ENCODE measurements around the gene RPL19. TPM values are rescaled to one million over a fixed set of nuclear protein-coding genes. Genes with fewer than 3 reads are reported as not detected.

RPL19 gene
- total and polyA plus RNA-seq, 2 experiments from 2014 or later, result 1,594 to 2,627 TPM

DNA sequence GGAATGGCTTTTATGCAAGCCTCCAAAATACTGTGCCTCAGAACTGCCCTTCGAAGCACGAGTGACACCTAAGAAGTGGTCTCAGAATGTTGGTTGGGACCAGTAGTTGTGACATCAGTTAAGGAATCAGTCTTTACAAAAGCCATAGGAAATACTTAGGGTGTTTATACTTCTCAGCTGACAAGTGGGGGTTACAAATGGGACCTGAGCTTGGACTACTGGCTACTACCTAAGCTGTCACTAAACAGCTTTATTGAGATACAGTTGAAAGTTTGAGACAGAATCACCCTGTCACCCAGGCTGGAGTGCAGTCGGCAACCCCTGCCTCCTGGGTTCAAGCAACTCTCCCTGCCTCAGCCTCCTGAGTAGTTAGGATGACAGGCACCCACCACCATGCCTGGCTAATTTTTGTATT lies 5.0 kb downstream of the RPL19 start (continued):
- TF ChIP-seq, protein P1, sequence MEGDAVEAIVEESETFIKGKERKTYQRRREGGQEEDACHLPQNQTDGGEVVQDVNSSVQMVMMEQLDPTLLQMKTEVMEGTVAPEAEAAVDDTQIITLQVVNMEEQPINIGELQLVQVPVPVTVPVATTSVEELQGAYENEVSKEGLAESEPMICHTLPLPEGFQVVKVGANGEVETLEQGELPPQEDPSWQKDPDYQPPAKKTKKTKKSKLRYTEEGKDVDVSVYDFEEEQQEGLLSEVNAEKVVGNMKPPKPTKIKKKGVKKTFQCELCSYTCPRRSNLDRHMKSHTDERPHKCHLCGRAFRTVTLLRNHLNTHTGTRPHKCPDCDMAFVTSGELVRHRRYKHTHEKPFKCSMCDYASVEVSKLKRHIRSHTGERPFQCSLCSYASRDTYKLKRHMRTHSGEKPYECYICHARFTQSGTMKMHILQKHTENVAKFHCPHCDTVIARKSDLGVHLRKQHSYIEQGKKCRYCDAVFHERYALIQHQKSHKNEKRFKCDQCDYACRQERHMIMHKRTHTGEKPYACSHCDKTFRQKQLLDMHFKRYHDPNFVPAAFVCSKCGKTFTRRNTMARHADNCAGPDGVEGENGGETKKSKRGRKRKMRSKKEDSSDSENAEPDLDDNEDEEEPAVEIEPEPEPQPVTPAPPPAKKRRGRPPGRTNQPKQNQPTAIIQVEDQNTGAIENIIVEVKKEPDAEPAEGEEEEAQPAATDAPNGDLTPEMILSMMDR (conservative IDR thresholded peaks at IDR 0.05; ENCODE audit: low read depth in 2 of 2), result no peak
- TF ChIP-seq STAT1 (IDR thresholded peaks at IDR 0.05; ENCODE audit: unreplicated experiment) (no peak), NANOG (IDR thresholded peaks at IDR 0.05; ENCODE audit: borderline replicate concordance) (no peak), JUNB (IDR thresholded peaks at IDR 0.05; ENCODE audit: unreplicated experiment) (no peak), EZH2phosphoT487 (IDR thresholded peaks at IDR 0.05; ENCODE audit: unreplicated experiment) (no peak)
- TF ChIP-seq, protein P2, sequence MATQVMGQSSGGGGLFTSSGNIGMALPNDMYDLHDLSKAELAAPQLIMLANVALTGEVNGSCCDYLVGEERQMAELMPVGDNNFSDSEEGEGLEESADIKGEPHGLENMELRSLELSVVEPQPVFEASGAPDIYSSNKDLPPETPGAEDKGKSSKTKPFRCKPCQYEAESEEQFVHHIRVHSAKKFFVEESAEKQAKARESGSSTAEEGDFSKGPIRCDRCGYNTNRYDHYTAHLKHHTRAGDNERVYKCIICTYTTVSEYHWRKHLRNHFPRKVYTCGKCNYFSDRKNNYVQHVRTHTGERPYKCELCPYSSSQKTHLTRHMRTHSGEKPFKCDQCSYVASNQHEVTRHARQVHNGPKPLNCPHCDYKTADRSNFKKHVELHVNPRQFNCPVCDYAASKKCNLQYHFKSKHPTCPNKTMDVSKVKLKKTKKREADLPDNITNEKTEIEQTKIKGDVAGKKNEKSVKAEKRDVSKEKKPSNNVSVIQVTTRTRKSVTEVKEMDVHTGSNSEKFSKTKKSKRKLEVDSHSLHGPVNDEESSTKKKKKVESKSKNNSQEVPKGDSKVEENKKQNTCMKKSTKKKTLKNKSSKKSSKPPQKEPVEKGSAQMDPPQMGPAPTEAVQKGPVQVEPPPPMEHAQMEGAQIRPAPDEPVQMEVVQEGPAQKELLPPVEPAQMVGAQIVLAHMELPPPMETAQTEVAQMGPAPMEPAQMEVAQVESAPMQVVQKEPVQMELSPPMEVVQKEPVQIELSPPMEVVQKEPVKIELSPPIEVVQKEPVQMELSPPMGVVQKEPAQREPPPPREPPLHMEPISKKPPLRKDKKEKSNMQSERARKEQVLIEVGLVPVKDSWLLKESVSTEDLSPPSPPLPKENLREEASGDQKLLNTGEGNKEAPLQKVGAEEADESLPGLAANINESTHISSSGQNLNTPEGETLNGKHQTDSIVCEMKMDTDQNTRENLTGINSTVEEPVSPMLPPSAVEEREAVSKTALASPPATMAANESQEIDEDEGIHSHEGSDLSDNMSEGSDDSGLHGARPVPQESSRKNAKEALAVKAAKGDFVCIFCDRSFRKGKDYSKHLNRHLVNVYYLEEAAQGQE (IDR thresholded peaks at IDR 0.05; ENCODE audit: unreplicated experiment), result no peak

DNA sequence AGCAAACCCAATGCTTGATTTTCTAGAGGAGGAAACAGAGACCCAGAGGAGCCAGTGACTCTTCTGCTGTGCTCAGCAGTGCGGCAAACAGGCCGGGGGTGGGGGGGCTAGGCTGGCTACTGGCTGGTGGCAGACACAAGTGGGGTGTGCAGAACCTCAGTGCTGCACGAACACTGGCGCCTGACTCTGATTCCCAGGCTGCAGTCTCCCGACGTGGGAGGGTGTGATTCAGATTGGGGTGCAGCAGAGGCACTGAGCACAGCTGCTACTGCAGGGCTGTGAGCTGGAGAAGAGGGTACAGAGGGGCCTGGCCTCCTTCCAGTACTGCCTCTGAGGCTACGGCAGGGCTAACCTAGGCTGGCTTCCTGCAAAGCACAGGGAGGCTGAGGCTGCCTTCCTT lies 8.1 kb downstream of the RPL19 start:
- no peak overlapping the region for H2AFZ ChIP-seq
- H3K4me2 ChIP-seq, result no peak overlapping the region
- DNase-seq (ENCODE audit: low spot score) (no peak), ATAC-seq (no peak)
- H3K79me2 ChIP-seq (replicated peaks; ENCODE audit: insufficient read depth), result no peaks in the 10 kb centered on the region
- H3K4me1 ChIP-seq (ENCODE audit: insufficient read depth), result peaks cover 16% of the 10 kb centered on the region
- Mint-ChIP-seq H3K36me3 (ENCODE audit: low read depth) (peaks cover 24% of the 10 kb centered on the region), H3K4me3 (no peak overlapping the region), H3K4me1 (peaks cover 39% of the 10 kb centered on the region), H3K27me3 (ENCODE audit: insufficient read depth, low read depth, poor library complexity) (peaks cover 16% of the 10 kb centered on the region), H3K27ac (no peak overlapping the region), H3K9me3 (no peaks in the 10 kb centered on the region; the same call in 2 of the 3 replicates)
- peaks cover 14% of the 10 kb centered on the region for H4K20me1 ChIP-seq (replicated peaks; ENCODE audit: insufficient read depth)
- no peak overlapping the region for H3K4me3 ChIP-seq
- 0 out of 2 replicates have a peak, but pooled peaks cover 9% of the 10 kb centered on the region for H3K27me3 ChIP-seq (ENCODE audit: insufficient read depth)
- H3K36me3 ChIP-seq (ENCODE audit: insufficient read depth), result peaks cover 22% of the 10 kb centered on the region
- H3K27ac ChIP-seq (ENCODE audit: low read depth), result no peak overlapping the region
- H3K9me2 ChIP-seq (ENCODE audit: insufficient read depth), result no peaks in the 10 kb centered on the region
- H3F3A ChIP-seq (replicated peaks; ENCODE audit: low read depth), result peaks cover 33% of the 10 kb centered on the region
- no peak for TF ChIP-seq POLR2AphosphoS5 (IDR thresholded peaks at IDR 0.05; ENCODE audit: low read depth)
- TF ChIP-seq EZH2phosphoT487 (IDR thresholded peaks at IDR 0.05; ENCODE audit: unreplicated experiment), result no peak
- TF ChIP-seq ZNF331 (CRISPR knock-in tag; IDR thresholded peaks at IDR 0.05; ENCODE audit: low read depth), result no peak
- no peak for TF ChIP-seq NANOG (IDR thresholded peaks at IDR 0.05; ENCODE audit: borderline replicate concordance)
- TF ChIP-seq, protein P3, sequence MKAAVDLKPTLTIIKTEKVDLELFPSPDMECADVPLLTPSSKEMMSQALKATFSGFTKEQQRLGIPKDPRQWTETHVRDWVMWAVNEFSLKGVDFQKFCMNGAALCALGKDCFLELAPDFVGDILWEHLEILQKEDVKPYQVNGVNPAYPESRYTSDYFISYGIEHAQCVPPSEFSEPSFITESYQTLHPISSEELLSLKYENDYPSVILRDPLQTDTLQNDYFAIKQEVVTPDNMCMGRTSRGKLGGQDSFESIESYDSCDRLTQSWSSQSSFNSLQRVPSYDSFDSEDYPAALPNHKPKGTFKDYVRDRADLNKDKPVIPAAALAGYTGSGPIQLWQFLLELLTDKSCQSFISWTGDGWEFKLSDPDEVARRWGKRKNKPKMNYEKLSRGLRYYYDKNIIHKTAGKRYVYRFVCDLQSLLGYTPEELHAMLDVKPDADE (IDR thresholded peaks at IDR 0.05), result no peak
- TF ChIP-seq, protein P4, sequence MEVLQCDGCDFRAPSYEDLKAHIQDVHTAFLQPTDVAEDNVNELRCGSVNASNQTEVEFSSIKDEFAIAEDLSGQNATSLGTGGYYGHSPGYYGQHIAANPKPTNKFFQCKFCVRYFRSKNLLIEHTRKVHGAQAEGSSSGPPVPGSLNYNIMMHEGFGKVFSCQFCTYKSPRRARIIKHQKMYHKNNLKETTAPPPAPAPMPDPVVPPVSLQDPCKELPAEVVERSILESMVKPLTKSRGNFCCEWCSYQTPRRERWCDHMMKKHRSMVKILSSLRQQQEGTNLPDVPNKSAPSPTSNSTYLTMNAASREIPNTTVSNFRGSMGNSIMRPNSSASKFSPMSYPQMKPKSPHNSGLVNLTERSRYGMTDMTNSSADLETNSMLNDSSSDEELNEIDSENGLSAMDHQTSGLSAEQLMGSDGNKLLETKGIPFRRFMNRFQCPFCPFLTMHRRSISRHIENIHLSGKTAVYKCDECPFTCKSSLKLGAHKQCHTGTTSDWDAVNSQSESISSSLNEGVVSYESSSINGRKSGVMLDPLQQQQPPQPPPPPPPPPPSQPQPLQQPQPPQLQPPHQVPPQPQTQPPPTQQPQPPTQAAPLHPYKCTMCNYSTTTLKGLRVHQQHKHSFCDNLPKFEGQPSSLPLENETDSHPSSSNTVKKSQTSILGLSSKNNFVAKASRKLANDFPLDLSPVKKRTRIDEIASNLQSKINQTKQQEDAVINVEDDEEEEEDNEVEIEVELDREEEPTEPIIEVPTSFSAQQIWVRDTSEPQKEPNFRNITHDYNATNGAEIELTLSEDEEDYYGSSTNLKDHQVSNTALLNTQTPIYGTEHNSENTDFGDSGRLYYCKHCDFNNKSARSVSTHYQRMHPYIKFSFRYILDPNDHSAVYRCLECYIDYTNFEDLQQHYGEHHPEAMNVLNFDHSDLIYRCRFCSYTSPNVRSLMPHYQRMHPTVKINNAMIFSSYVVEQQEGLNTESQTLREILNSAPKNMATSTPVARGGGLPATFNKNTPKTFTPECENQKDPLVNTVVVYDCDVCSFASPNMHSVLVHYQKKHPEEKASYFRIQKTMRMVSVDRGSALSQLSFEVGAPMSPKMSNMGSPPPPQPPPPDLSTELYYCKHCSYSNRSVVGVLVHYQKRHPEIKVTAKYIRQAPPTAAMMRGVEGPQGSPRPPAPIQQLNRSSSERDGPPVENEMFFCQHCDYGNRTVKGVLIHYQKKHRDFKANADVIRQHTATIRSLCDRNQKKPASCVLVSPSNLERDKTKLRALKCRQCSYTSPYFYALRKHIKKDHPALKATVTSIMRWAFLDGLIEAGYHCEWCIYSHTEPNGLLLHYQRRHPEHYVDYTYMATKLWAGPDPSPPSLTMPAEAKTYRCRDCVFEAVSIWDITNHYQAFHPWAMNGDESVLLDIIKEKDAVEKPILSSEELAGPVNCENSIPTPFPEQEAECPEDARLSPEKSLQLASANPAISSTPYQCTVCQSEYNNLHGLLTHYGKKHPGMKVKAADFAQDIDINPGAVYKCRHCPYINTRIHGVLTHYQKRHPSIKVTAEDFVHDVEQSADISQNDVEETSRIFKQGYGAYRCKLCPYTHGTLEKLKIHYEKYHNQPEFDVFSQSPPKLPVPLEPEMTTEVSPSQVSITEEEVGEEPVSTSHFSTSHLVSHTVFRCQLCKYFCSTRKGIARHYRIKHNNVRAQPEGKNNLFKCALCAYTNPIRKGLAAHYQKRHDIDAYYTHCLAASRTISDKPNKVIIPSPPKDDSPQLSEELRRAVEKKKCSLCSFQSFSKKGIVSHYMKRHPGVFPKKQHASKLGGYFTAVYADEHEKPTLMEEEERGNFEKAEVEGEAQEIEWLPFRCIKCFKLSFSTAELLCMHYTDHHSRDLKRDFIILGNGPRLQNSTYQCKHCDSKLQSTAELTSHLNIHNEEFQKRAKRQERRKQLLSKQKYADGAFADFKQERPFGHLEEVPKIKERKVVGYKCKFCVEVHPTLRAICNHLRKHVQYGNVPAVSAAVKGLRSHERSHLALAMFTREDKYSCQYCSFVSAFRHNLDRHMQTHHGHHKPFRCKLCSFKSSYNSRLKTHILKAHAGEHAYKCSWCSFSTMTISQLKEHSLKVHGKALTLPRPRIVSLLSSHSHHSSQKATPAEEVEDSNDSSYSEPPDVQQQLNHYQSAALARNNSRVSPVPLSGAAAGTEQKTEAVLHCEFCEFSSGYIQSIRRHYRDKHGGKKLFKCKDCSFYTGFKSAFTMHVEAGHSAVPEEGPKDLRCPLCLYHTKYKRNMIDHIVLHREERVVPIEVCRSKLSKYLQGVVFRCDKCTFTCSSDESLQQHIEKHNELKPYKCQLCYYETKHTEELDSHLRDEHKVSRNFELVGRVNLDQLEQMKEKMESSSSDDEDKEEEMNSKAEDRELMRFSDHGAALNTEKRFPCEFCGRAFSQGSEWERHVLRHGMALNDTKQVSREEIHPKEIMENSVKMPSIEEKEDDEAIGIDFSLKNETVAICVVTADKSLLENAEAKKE (CRISPR knock-in tag; IDR thresholded peaks at IDR 0.05), result no peak
